HepG2 (cell line): ENCODE data around the gene PIBF1. TPM values are rescaled to one million over a fixed set of nuclear protein-coding genes. Genes with fewer than 3 reads are reported as not detected.

Experiments
- ATAC-seq: fragments of 200-7000 bp; cut with Tn5 transposase; 3 replicates; pipeline ENCODE4 v1.9.1; 2020; ENCODE audit warnings: mild to moderate bottlenecking, moderate library complexity
- BruUV-seq: library from RNA; stranded (reverse); fragments of 400-500 nt; replicated peaks from 2 replicates; lab custom pipeline; 2021; lab: Mats Ljungman, UMichigan
- CTCF ChIA-PET: fragments of 300-600 bp; formaldehyde crosslinking; extraction: SDS; loops from one replicate; lab custom pipeline; 2021; ENCODE audit warnings: low total read pairs, inconsistent platforms, low intra/inter-chr PET ratio; lab: Yijun Ruan, JAX
- POLR2A ChIA-PET: fragments of 350-600 bp; sonication (Branson Sonifier 250); formaldehyde crosslinking; loops from one replicate; lab custom pipeline; 2020; ENCODE audit warnings: antibody characterized with exemption, inconsistent platforms; lab: Yijun Ruan, JAX
- DNase-seq: peaks from one replicate; pipeline ENCODE4 v3.0.0-alpha.2; 2015; ENCODE audit warnings: low spot score
- FAIRE-seq: peaks from 3 replicates; lab custom pipeline; 2011; peaks lifted over from hg19 to GRCh38; lab: Jason Lieb, UNC
- H2AFZ ChIP-seq: one replicate; pipeline ENCODE4 v1.6.1; 2011; ENCODE audit warnings: low read length, inconsistent platforms
- H3K27ac ChIP-seq: fragments of 300-600 bp; 3 replicates; pipeline ENCODE4 v1.8.0; 2011; ENCODE audit warnings: mixed run types, mild to moderate bottlenecking, mixed read lengths, low read length, inconsistent platforms; ENCODE audit not compliant: insufficient read depth; ENCODE audit errors: extremely low read length
- H3K27me3 ChIP-seq, 2 experiments: fragments of 200-600 bp in 1 of 2; 2 replicates in 1 of 2; 3 replicates in 1 of 2; pipeline versions ENCODE4 v1.6.0 to v1.8.0; 2011; ENCODE audit warnings: low read length in 2 of 2, mild to moderate bottlenecking in 2 of 2, moderate library complexity in 2 of 2, inconsistent platforms in 1 of 2; ENCODE audit not compliant: insufficient read depth in 2 of 2, control insufficient read depth in 1 of 2
- H3K36me3 ChIP-seq, 2 experiments: fragments of 200-600 bp in 1 of 2; replicated peaks in 1 of 2; 2 replicates in 1 of 2; 3 replicates in 1 of 2; pipeline versions ENCODE4 v1.5.1 to v1.8.0; 2011; ENCODE audit warnings: low read length in 2 of 2, inconsistent platforms in 1 of 2; ENCODE audit not compliant: insufficient read depth in 2 of 2, control insufficient read depth in 1 of 2
- H3K4me1 ChIP-seq: 2 replicates; pipeline ENCODE4 v1.5.1; 2012; ENCODE audit warnings: low read length, inconsistent platforms; ENCODE audit not compliant: insufficient read depth
- H3K4me2 ChIP-seq: 2 replicates; pipeline ENCODE4 v1.6.0; 2011; ENCODE audit warnings: low read depth, low read length, inconsistent platforms
- H3K4me3 ChIP-seq, 3 experiments: fragments of 200-600 bp in 1 of 3; sonication (generic), shearing (Covaris generic) in 1 of 3; replicated peaks in 1 of 3; 2 replicates each; pipeline ENCODE4 v1.5.1; 2011 to 2016; ENCODE audit warnings: low read length in 3 of 3, inconsistent platforms in 2 of 3, low read depth in 2 of 3, mild to moderate bottlenecking in 2 of 3, control low read depth in 1 of 3, mixed read lengths in 1 of 3; ENCODE audit not compliant: insufficient read depth in 1 of 3
- H3K79me2 ChIP-seq: one replicate; pipeline ENCODE4 v1.6.1; 2011; ENCODE audit warnings: low read length, inconsistent platforms; ENCODE audit not compliant: insufficient read depth
- H3K9ac ChIP-seq: 2 replicates; pipeline ENCODE4 v1.6.0; 2011; ENCODE audit warnings: mild to moderate bottlenecking, low read depth, low read length, inconsistent platforms; ENCODE audit not compliant: insufficient read depth
- H3K9me3 ChIP-seq: 2 replicates; pipeline ENCODE4 v1.5.1; 2012; ENCODE audit warnings: mild to moderate bottlenecking, low read length
- H4K20me1 ChIP-seq: 2 replicates; pipeline ENCODE4 v1.6.0; 2011; ENCODE audit warnings: inconsistent platforms, mild to moderate bottlenecking, low read length, moderate library complexity; ENCODE audit not compliant: insufficient read depth
- GABPA ChIP-seq, 2 experiments: IDR thresholded peaks; 2 replicates each; pipeline ENCODE4 v1.6.1; 2011 to 2016; ENCODE audit warnings: low read depth in 2 of 2, low read length in 1 of 2, missing biosample characterization in 1 of 2, missing genetic modification characterization in 1 of 2
- GLMP ChIP-seq: sonication (generic); formaldehyde crosslinking; IDR thresholded peaks from 2 replicates; pipeline ENCODE4 v1.9.0; 2021; ENCODE audit warnings: missing genetic modification reagents, mild to moderate bottlenecking, borderline replicate concordance
- NR2F2 ChIP-seq: IDR thresholded peaks from 2 replicates; pipeline ENCODE4 v1.6.1; 2012; ENCODE audit warnings: low read depth, inconsistent platforms, borderline replicate concordance
- RERE ChIP-seq: IDR thresholded peaks from 2 replicates; pipeline ENCODE4 v1.6.1; 2016; ENCODE audit warnings: low read depth, missing genetic modification reagents, missing compliant biosample characterization
- SAFB2 ChIP-seq: sonication (generic); formaldehyde crosslinking; IDR thresholded peaks from 2 replicates; pipeline ENCODE4 v1.5.1; 2020; ENCODE audit warnings: missing genetic modification reagents, low read depth, mild to moderate bottlenecking, borderline replicate concordance
- SOX6 ChIP-seq, 2 experiments: fragments of 450-650 bp in 1 of 2; sonication (generic) in 1 of 2; formaldehyde crosslinking in 1 of 2; IDR thresholded peaks; 2 replicates each; pipeline versions ENCODE4 v1.4.0 to v1.6.1; 2017 to 2020; ENCODE audit warnings: antibody characterized with exemption in 1 of 2, mild to moderate bottlenecking in 1 of 2, missing genetic modification reagents in 1 of 2
- TAF1 ChIP-seq: sonication (generic); formaldehyde crosslinking; IDR thresholded peaks from 2 replicates; pipeline ENCODE4 v1.4.0; 2020; ENCODE audit warnings: missing genetic modification reagents
- YEATS2 ChIP-seq: sonication (generic); formaldehyde crosslinking; IDR thresholded peaks from 2 replicates; pipeline ENCODE4 v1.4.0; 2020; ENCODE audit warnings: missing genetic modification reagents, borderline replicate concordance
- ZBTB34 ChIP-seq: sonication (generic); formaldehyde crosslinking; IDR thresholded peaks from 2 replicates; pipeline ENCODE4 v1.8.0; 2022; ENCODE audit warnings: mild to moderate bottlenecking, missing genetic modification reagents
- ZNF326 ChIP-seq: sonication (generic); formaldehyde crosslinking; IDR thresholded peaks from 2 replicates; pipeline ENCODE4 v1.4.0; 2020; ENCODE audit warnings: missing genetic modification reagents, borderline replicate concordance
- WGBS: methylation state at CpG from one replicate; pipeline ENCODE4 v1.1.6; 2017; ENCODE audit warnings: low lambda C conversion rate; 5-methylcytosine and 5-hydroxymethylcytosine counted together
- in situ Hi-C: cut with HindIII; loops from 2 replicates; pipeline ENCODE4 v1.10.0; 2017; ENCODE audit warnings: low pct_unique_long_range_greater_than_20kb; ENCODE audit not compliant: extremely low pct_ligation_motif_present
- intact Hi-C: fragments of 100-400 bp; cut with micrococcal nuclease; formaldehyde crosslinking; loops from one replicate; pipeline ENCODE4 v1.10.0; 2022; ENCODE audit not compliant: unreplicated experiment
- polyA plus RNA-seq, 8 experiments: library from polyadenylated mRNA; depleted of rRNA in 3 of 8; stranded (reverse) in 7 of 8; unstranded in 1 of 8; fragments of >200 nt; fragmentation: Illumina TruSeq in 4 of 8; extraction: Trizol in 4 of 8; gene quantifications; 2 replicates each; pipeline versions ENCODE4 v1.2.1 to v1.2.3, GENCODE V29; 2011 to 2016; ENCODE audit warnings: low read depth in 4 of 8, missing spikeins in 1 of 8, mixed read lengths in 1 of 8; ENCODE audit not compliant: insufficient read depth in 1 of 8
- total RNA-seq, 5 experiments: library from RNA; depleted of rRNA; stranded (reverse); fragments of >200 nt; fragmentation: Illumina TruSeq; extraction: Trizol; gene quantifications; 2 replicates each; pipeline ENCODE4 v1.2.3, GENCODE V29; 2016; ENCODE audit warnings: low read depth in 1 of 5
- TF ChIP-seq, protein P1 (sequence below): sonication (generic); formaldehyde crosslinking; conservative IDR thresholded peaks from 2 replicates; pipeline ENCODE4 v1.4.0; 2020; ENCODE audit warnings: missing genetic modification reagents
- TF ChIP-seq, protein P2 (sequence below): IDR thresholded peaks from 2 replicates; pipeline ENCODE4 v1.6.1; 2016; ENCODE audit warnings: low read depth, borderline replicate concordance

PIBF1 gene
- total and polyA plus RNA-seq, 2 of the 13 experiments (the other 11 are each of a cell fraction or from before 2014, with no cell fraction given), result 4.2 to 15.8 TPM

DNA sequence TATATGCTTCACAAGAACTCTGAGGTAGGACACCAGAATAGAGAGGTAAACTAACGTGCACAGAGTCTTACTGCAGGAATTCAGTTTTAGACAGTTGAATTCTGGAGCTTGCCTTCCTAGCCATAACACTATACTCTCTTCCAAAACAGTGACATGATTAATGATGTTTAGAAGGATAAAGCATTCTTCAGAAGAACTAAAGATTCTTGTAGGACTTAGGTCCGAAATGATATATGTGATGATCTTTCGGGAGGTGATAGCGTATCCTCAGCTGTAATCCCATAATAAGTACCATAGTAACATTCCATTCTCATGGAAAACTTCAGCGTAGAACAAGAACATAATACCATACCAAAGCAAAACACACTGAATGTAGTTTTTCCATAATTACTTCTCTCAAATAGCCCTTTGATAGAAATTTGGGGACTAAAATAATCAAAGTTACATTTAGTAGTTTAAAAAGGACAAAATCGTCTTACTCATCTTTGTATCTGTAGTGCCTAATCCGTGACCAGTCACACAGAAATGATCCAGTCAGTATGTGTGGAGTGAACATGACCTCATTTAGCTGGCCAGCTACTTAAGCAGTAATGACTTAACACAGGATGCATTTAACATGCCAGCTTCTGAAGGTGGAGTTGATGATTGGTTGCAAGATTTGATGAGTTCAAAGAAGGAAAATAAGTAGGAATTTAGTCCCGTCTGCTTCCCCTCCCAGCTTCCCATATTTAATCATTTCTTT lies 38.4 kb downstream of the PIBF1 start (continued):
- TF ChIP-seq ZNF326 (CRISPR knock-in tag) (no peak), TAF1 (no peak)
- TF ChIP-seq, protein P1, sequence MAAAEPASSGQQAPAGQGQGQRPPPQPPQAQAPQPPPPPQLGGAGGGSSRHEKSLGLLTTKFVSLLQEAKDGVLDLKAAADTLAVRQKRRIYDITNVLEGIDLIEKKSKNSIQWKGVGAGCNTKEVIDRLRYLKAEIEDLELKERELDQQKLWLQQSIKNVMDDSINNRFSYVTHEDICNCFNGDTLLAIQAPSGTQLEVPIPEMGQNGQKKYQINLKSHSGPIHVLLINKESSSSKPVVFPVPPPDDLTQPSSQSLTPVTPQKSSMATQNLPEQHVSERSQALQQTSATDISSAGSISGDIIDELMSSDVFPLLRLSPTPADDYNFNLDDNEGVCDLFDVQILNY, result no peak

DNA sequence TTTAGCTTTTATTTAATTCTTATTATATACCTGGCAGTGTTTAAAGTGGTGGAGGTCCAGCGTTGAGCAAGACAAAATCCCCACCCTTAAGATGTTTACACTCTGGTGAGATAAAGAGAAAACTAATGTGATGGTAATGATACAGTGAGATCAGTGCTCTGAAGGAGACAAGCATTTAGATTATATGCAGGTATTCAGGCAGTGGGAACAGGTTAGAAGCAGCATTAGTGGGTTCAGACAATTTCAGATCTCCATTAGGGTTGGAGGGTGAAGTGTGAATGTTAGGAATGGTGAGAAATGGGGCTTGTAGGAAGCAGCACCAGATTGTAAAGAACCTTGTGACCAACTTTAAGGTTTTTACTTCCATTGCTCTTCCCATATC lies 39.0 kb downstream of the PIBF1 start:
- BruUV-seq, result no TSS peak
- Histone ChIP-seq H3K9ac (no peak overlapping the region), H3K4me3 (no peak overlapping the region), H3K4me1 (no peaks in the 10 kb centered on the region), H3K79me2 (no peaks in the 10 kb centered on the region), H3K4me2 (no peak overlapping the region), H3K9me3 (no peaks in the 10 kb centered on the region), H3K36me3 (peaks cover 3 to 6% of the 10 kb centered on the region in 2 experiments; a peak in 2 of 5 replicates), H4K20me1 (no peaks in the 10 kb centered on the region), H2AFZ (no peak overlapping the region), H3K27ac (no peak overlapping the region), H3K27me3 (no peaks in the 10 kb centered on the region; a peak in 1 of 5 replicates)
- FAIRE-seq, result no peak
- no peak for ATAC-seq
- CTCF ChIA-PET, result no interaction called here
- in situ Hi-C loops (no loop called here), intact Hi-C loops (no loop called here)
- no peak for DNase-seq
- POLR2A ChIA-PET, result no interaction called here
- 93% methylated on average over 1 of the region's 1 CpG for WGBS
- TF ChIP-seq GLMP (CRISPR knock-in tag) (no peak), SOX6 (IDR thresholded peaks at IDR 0.05) (no peak), SOX6 (CRISPR knock-in tag; IDR thresholded peaks at IDR 0.05) (no peak), ZBTB34 (CRISPR knock-in tag) (no peak), SAFB2 (CRISPR knock-in tag) (no peak), GABPA (IDR thresholded peaks at IDR 0.05; ENCODE audit: low read depth, low read length) (no peak), GABPA (CRISPR knock-in tag; IDR thresholded peaks at IDR 0.05; ENCODE audit: low read depth) (no peak), RERE (CRISPR knock-in tag) (no peak), YEATS2 (CRISPR knock-in tag) (no peak), NR2F2 (no peak)
- TF ChIP-seq, protein P2, sequence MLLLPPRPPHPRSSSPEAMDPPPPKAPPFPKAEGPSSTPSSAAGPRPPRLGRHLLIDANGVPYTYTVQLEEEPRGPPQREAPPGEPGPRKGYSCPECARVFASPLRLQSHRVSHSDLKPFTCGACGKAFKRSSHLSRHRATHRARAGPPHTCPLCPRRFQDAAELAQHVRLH (CRISPR knock-in tag), result no peak
